ENCODE data around the gene AGFG2. TPM values are rescaled to one million over a fixed set of nuclear protein-coding genes. Genes with fewer than 3 reads are reported as not detected.

Gene AGFG2
- total RNA-seq = 13.3 and 24.3 TPM in 2 replicates

GRCh38 chr7:100538654-100539435 is at the start of gene AGFG2:
Gene AGFG2 (plus strand): TSS chr7:100539203. CDS start chr7:100539347, 144 bp downstream.

GRCh38 chr7:100573691-100574361 is 34.8 kb downstream of the AGFG2 start, which contains the start of gene SAP25:
Gene SAP25 (minus strand): TSS chr7:100573900. CDS start chr7:100573742, 158 bp downstream.

GRCh38 chr7:100585511-100586265 is 46.7 kb downstream of the AGFG2 start, which contains the start of gene LRCH4:
Gene LRCH4 (minus strand): TSS chr7:100586129. CDS start chr7:100586100, 29 bp downstream.

GRCh38 chr7:100586266-100587025 is 47.4 kb downstream of the AGFG2 start, which contains the start of gene FBXO24:
Gene FBXO24 (plus strand): TSS chr7:100586328. CDS start chr7:100586626, 298 bp downstream.

GRCh38 chr7:100611983-100612729 is 73.2 kb downstream of the AGFG2 start, which contains the start of gene MOSPD3:
Gene MOSPD3 (plus strand): TSS chr7:100612540. CDS start chr7:100612792, 252 bp downstream.

Other genes starting within 250 kb of the AGFG2 start
- gene SPDYE3, start 231.5 kb upstream of the AGFG2 start, total RNA-seq = not detected in 2 replicates
- gene PILRB, start 181.1 kb upstream of the AGFG2 start, total RNA-seq = 9.8 and 13.3 TPM in 2 replicates
- not detected in 2 replicates for gene PILRA, start 165.7 kb upstream of the AGFG2 start, total RNA-seq
- gene ZCWPW1, start 110.5 kb upstream of the AGFG2 start, total RNA-seq = 0.71 and 4.3 TPM in 2 replicates
- 23.4 and 24.2 TPM in 2 replicates for gene MEPCE, start 109.4 kb upstream of the AGFG2 start, total RNA-seq
- 23.7 and 57.1 TPM in 2 replicates for gene PPP1R35, start 102.7 kb upstream of the AGFG2 start, total RNA-seq
- 0.86 TPM in 1 of 2 replicates, not detected in the other for gene SPACDR, start 74.9 kb upstream of the AGFG2 start, total RNA-seq
- 48.7 and 55.9 TPM in 2 replicates for gene TSC22D4, start 60.0 kb upstream of the AGFG2 start, total RNA-seq
- 1.4 and 3.4 TPM in 2 replicates for gene NYAP1, start 55.3 kb upstream of the AGFG2 start, total RNA-seq
- gene SAP25, start 34.7 kb downstream of the AGFG2 start, total RNA-seq = not detected in 2 replicates
- gene LRCH4, start 46.9 kb downstream of the AGFG2 start, total RNA-seq = 39.8 and 45.4 TPM in 2 replicates
- gene FBXO24, start 47.1 kb downstream of the AGFG2 start, total RNA-seq = under 0.01 and 0.18 TPM in 2 replicates
- 289 and 397 TPM in 2 replicates for gene PCOLCE, start 63.2 kb downstream of the AGFG2 start, total RNA-seq
- 14.4 and 15.3 TPM in 2 replicates for gene MOSPD3, start 73.3 kb downstream of the AGFG2 start, total RNA-seq
- gene TFR2, start 102.3 kb downstream of the AGFG2 start, total RNA-seq = 0.35 TPM in 1 of 2 replicates, not detected in the other
- gene ACTL6B, start 117.2 kb downstream of the AGFG2 start, total RNA-seq = not detected in 2 replicates
- gene GNB2, start 134.5 kb downstream of the AGFG2 start, total RNA-seq = 294 and 391 TPM in 2 replicates
- 10.1 TPM in 2 replicates for gene GIGYF1, start 155.0 kb downstream of the AGFG2 start, total RNA-seq
- 43.2 and 51.6 TPM in 2 replicates for gene POP7, start 166.9 kb downstream of the AGFG2 start, total RNA-seq
- not detected in 2 replicates for gene EPO, start 181.3 kb downstream of the AGFG2 start, total RNA-seq
- gene ZAN, start 194.4 kb downstream of the AGFG2 start, total RNA-seq = not detected in 2 replicates